Right lung (tissue), 5 donors: ENCODE measurements around the gene OR6J1. TPM values are rescaled to one million over a fixed set of nuclear protein-coding genes. Genes with fewer than 3 reads are reported as not detected.

Experiments
- polyA plus RNA-seq, 5 donors: library from polyadenylated mRNA; unstranded; fragments of 120-200 nt; gene quantifications; one replicate each; pipeline versions ENCODE4 v1.2.1 to v1.2.3, GENCODE V29; 2013; ENCODE audit warnings: inconsistent platforms in 1 of 5, low replicate concordance in 1 of 5; ENCODE audit not compliant: insufficient read length in 5 of 5, insufficient read depth in 1 of 5

OR6J1 gene
- polyA plus RNA-seq, 5 donors: 0.18 to 0.39 (median 0.30) TPM

Other genes with a start within 250 kb of the OR6J1 start
- gene DAD1, start 55.1 kb downstream of the OR6J1 start, polyA plus RNA-seq: 100 to 1,000 TPM; 194 to 240 (median 203) TPM
- gene ABHD4, start 46.1 kb downstream of the OR6J1 start, polyA plus RNA-seq: 10 to 100 TPM; 33.1 to 46.7 (median 37.9) TPM
- gene OXA1L, start 122.3 kb upstream of the OR6J1 start, polyA plus RNA-seq: 100 to 1,000 TPM; 142 to 161 (median 150) TPM
- gene SLC7A7, start 171.1 kb upstream of the OR6J1 start, polyA plus RNA-seq: 10 to 100 TPM in 1 of 5 donors, 1 to 10 TPM in 4; 8.8 to 11.2 (median 9.5) TPM
- gene MRPL52, start 185.5 kb upstream of the OR6J1 start, polyA plus RNA-seq: 10 to 100 TPM; 66.9 to 98.7 (median 69.6) TPM
- gene MMP14, start 192.2 kb upstream of the OR6J1 start, polyA plus RNA-seq: 100 to 1,000 TPM; 165 to 216 (median 186) TPM
- 10 to 100 TPM; 43.1 to 64.5 (median 51.0) TPM for gene LRP10, start 227.4 kb upstream of the OR6J1 start, polyA plus RNA-seq
- gene REM2, start 238.9 kb upstream of the OR6J1 start, polyA plus RNA-seq: under 1 TPM; 0.58 to 0.99 (median 0.81) TPM